ENCODE results near the gene RPRM. TPM values are rescaled to one million over a fixed set of nuclear protein-coding genes. Genes with fewer than 3 reads are reported as not detected.
"Not testable (repeated sequence)": the region's sequence is repeated elsewhere in the genome, so short reads cannot be mapped to it uniquely, and the experiment has no call there.

RPRM gene
- total RNA-seq, 1 donor from 2014 or later = not detected

GRCh38 chr2:153455861-153456260 lies 22.7 kb downstream of the RPRM start:
- H3K27ac ChIP-seq (replicated peaks) = no peak overlapping the region
- TF ChIP-seq CTCF (IDR thresholded peaks at IDR 0.05; ENCODE audit: borderline replicate concordance) = no peak
- peaks cover 41% of the 10 kb centered on the region for H3K27me3 ChIP-seq (ENCODE audit: low read depth)
- intact Hi-C loops (cut with micrococcal nuclease) = no loop called here
- peaks cover 6% of the 10 kb centered on the region for H3K9me3 ChIP-seq (replicated peaks)
- no peaks in the 10 kb centered on the region for H3K4me1 ChIP-seq
- no peak overlapping the region for H3K4me3 ChIP-seq
- DNase-seq = no peak
- H3K36me3 ChIP-seq = no peaks in the 10 kb centered on the region

GRCh38 chr2:153455403-153455802 lies 23.2 kb downstream of the RPRM start:
- no peak overlapping the region for H3K4me3 ChIP-seq
- H3K27me3 ChIP-seq (ENCODE audit: low read depth) = peaks cover 36% of the 10 kb centered on the region
- H3K27ac ChIP-seq (replicated peaks) = no peak overlapping the region
- no peaks in the 10 kb centered on the region for H3K36me3 ChIP-seq
- no peak for TF ChIP-seq CTCF (IDR thresholded peaks at IDR 0.05; ENCODE audit: borderline replicate concordance)
- DNase-seq = no peak
- intact Hi-C loops (cut with micrococcal nuclease) = no loop called here
- no peaks in the 10 kb centered on the region for H3K4me1 ChIP-seq
- peaks cover 6% of the 10 kb centered on the region for H3K9me3 ChIP-seq (replicated peaks)

- Histone ChIP-seq H3K27me3 (ENCODE audit: low read depth) (peaks cover 16% of the 10 kb centered on the region), H3K4me1 (no peaks in the 10 kb centered on the region), H3K27ac (replicated peaks) (no peak overlapping the region), H3K4me3 (no peak overlapping the region), H3K36me3 (no peaks in the 10 kb centered on the region), H3K9me3 (replicated peaks) (peaks cover 6% of the 10 kb centered on the region)
- intact Hi-C loops (cut with micrococcal nuclease) = no loop called here
- no peak for DNase-seq
- no peak for TF ChIP-seq CTCF (IDR thresholded peaks at IDR 0.05; ENCODE audit: borderline replicate concordance)
These were observed 27.0 kb downstream of the RPRM start for GRCh38 chr2:153451611-153452010.

DNA sequence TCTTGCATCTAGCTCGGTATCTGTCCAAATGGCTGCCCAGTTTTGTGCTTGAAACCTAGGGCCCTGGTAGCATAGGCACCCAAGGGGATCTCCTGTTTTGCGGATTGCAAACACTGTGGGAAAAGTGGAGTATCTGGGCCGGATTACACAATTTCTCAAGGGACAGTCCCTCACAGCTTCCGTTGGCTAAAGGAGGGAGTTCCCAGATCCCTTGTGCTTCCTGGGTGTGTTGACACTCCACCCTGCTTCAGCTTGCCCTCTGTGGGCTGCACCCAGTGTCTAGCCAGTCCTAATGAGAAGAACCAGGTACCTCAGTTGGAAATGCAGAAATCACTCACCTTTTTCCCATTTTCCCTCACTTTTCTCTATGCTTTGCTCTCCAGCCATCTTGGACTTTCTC lies 35.5 kb downstream of the RPRM start:
- H3K27me3 ChIP-seq (ENCODE audit: low read depth) = no peaks in the 10 kb centered on the region
- DNase-seq = no peak
- H3K27ac ChIP-seq (replicated peaks) = no peak overlapping the region
- H3K36me3 ChIP-seq = no peaks in the 10 kb centered on the region
- no peaks in the 10 kb centered on the region for H3K4me1 ChIP-seq
- H3K9me3 ChIP-seq (replicated peaks) = peaks cover 17% of the 10 kb centered on the region
- no peak for TF ChIP-seq CTCF (IDR thresholded peaks at IDR 0.05; ENCODE audit: borderline replicate concordance)
- H3K4me3 ChIP-seq = no peak overlapping the region
- intact Hi-C loops (cut with micrococcal nuclease) = no loop called here

GRCh38 chr2:153442616-153443015 lies 35.9 kb downstream of the RPRM start:
- H3K27ac ChIP-seq (replicated peaks); H3K4me1 ChIP-seq; DNase-seq; H3K4me3 ChIP-seq; intact Hi-C loops (cut with micrococcal nuclease); H3K27me3 ChIP-seq (ENCODE audit: low read depth); H3K36me3 ChIP-seq: not testable (repeated sequence)
- peaks cover 17% of the 10 kb centered on the region for H3K9me3 ChIP-seq (replicated peaks)

GRCh38 chr2:153440090-153440489 lies 38.5 kb downstream of the RPRM start:
- H3K4me3 ChIP-seq = not testable (repeated sequence)

GRCh38 chr2:153433403-153433802 lies 45.2 kb downstream of the RPRM start:
- no peak for DNase-seq
- no peaks in the 10 kb centered on the region for H3K4me1 ChIP-seq
- no peak overlapping the region for H3K27ac ChIP-seq (replicated peaks)
- TF ChIP-seq CTCF (IDR thresholded peaks at IDR 0.05; ENCODE audit: borderline replicate concordance) = no peak
- peaks cover 8% of the 10 kb centered on the region for H3K9me3 ChIP-seq (replicated peaks)
- intact Hi-C loops (cut with micrococcal nuclease) = no loop called here
- H3K27me3 ChIP-seq (ENCODE audit: low read depth) = no peaks in the 10 kb centered on the region
- no peaks in the 10 kb centered on the region for H3K36me3 ChIP-seq
- H3K4me3 ChIP-seq = no peak overlapping the region

More at GRCh38 chr2:153440090-153440489, 38.5 kb downstream of the RPRM start:
- intact Hi-C loops (cut with micrococcal nuclease); H3K4me1 ChIP-seq; DNase-seq; H3K27ac ChIP-seq (replicated peaks); H3K36me3 ChIP-seq; H3K27me3 ChIP-seq (ENCODE audit: low read depth): not testable (repeated sequence)
- peaks cover 17% of the 10 kb centered on the region for H3K9me3 ChIP-seq (replicated peaks)

Measured in left ventricle myocardium inferior (tissue), 1 donor.